MCF 10A (cell line): ENCODE measurements around the gene ANKRD44. TPM values are rescaled to one million over a fixed set of nuclear protein-coding genes. Genes with fewer than 3 reads are reported as not detected.
A peak's percentile ranks its signal among the peaks of the same experiment; 100 is the strongest.

ENCODE experiments used
- BruUV-seq: library from RNA; stranded (reverse); fragments of 400-500 nt; replicated peaks from 2 replicates; lab custom pipeline; 2021; lab: Mats Ljungman, UMichigan
- CTCF ChIA-PET: fragments of 300-600 bp; sonication (Branson Sonifier 250); formaldehyde crosslinking; extraction: SDS; loops from one replicate; lab custom pipeline; 2021; ENCODE audit warnings: antibody characterized with exemption, inconsistent platforms; lab: Yijun Ruan, JAX
- POLR2A ChIA-PET: fragments of 300-600, 350-650 bp; sonication (Branson Sonifier 250); formaldehyde crosslinking; extraction: SDS; loops from one replicate; lab custom pipeline; 2020; ENCODE audit warnings: antibody characterized with exemption, inconsistent platforms; lab: Yijun Ruan, JAX
- DNase-seq: peaks from one replicate; pipeline ENCODE4 v3.0.0-alpha.2; 2018; ENCODE audit not compliant: unreplicated experiment
- H3K27ac Mint-ChIP-seq: one replicate; pipeline ENCODE4 v1.8.0; 2022; ENCODE audit warnings: mild to moderate bottlenecking, low read depth, mixed read lengths; ENCODE audit not compliant: unreplicated experiment
- H3K27me3 Mint-ChIP-seq: one replicate; pipeline ENCODE4 v1.8.0; 2022; ENCODE audit warnings: mixed read lengths; ENCODE audit not compliant: insufficient read depth, unreplicated experiment
- H3K36me3 Mint-ChIP-seq: one replicate; pipeline ENCODE4 v1.8.0; 2022; ENCODE audit warnings: mild to moderate bottlenecking, moderate library complexity, mixed read lengths; ENCODE audit not compliant: insufficient read depth, unreplicated experiment
- H3K4me1 Mint-ChIP-seq: one replicate; pipeline ENCODE4 v1.8.0; 2022; ENCODE audit warnings: mixed read lengths; ENCODE audit not compliant: insufficient read depth, unreplicated experiment
- H3K4me3 Mint-ChIP-seq: one replicate; pipeline ENCODE4 v1.8.0; 2022; ENCODE audit warnings: mild to moderate bottlenecking, moderate library complexity, mixed read lengths; ENCODE audit not compliant: unreplicated experiment
- H3K9me3 Mint-ChIP-seq: one replicate; pipeline ENCODE4 v1.8.0; 2022; ENCODE audit warnings: mixed read lengths; ENCODE audit not compliant: unreplicated experiment
- intact Hi-C: fragments of 100-400 bp; cut with micrococcal nuclease; formaldehyde crosslinking; loops from 2 replicates; pipeline ENCODE4 v1.14.1; 2022
- total RNA-seq: library from RNA; stranded (reverse); gene quantifications from 2 replicates; pipeline ENCODE4 v1.2.3, GENCODE V29; 2022
- TF ChIP-seq, protein P1 (sequence below): fragments of 200-600 bp; IDR thresholded peaks from one replicate; pipeline ENCODE4 v1.8.0; 2022; ENCODE audit warnings: antibody characterized with exemption, mild to moderate bottlenecking; ENCODE audit not compliant: unreplicated experiment

ANKRD44 gene
- total RNA-seq, 1 experiment from 2014 or later, result 6.9 TPM

DNA sequence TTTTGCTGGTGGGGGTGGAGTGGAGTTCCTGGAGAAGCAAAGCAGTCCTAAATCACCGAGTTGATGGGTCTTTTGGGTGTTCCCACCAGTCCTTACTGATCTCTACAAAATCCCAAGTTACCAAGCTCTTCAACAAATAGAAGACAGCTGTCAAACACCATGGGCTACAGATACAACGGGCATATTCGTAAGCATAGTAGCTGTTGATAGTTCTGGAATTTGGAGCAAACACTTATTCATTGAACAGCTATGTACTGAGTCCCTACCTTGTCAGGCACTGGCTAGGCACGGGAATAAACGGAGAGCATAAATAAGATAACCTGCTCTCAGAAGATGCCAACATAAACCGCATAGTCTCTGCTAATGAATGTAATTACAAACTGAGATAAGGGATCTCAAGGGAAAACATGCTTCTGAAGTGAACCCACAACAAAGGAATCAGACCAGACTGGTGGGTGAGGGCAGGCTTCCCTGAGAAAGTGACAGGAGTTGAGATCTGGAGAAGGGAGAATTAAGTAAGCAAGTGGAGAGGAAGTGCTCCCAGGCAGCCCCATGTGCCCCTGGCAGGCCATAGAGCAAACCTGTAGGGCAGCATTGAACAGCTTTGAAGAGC is 947 bp upstream of the ANKRD44 start:
- H3K9me3 Mint-ChIP-seq, result no peaks in the 10 kb centered on the region
- DNase-seq, result no peak
- H3K4me1 Mint-ChIP-seq, result peaks cover 5% of the 10 kb centered on the region
- no peaks in the 10 kb centered on the region for H3K27me3 Mint-ChIP-seq
- H3K27ac Mint-ChIP-seq, result peak overlapping the region; percentile 3
- no TSS peak for BruUV-seq
- H3K4me3 Mint-ChIP-seq, result peak overlapping the region; percentile 78
- ChIA-PET CTCF (interaction anchor here (0.5 to 6.2 kb wide), 22 partner anchors 10 to 251 kb away, joined by 3 to 66 read pairs (median 4); no protein-coding TSS in a partner anchor), POLR2A (interaction anchor here (0.7 to 1.0 kb wide), 3 partner anchors 66 to 122 kb away, joined by 3 to 4 read pairs (median 4); no protein-coding TSS in a partner anchor)
- intact Hi-C loops, result loop anchor here (5.0 kb wide), 1 partner anchor 66 kb away; no protein-coding TSS in a partner anchor
- no peaks in the 10 kb centered on the region for H3K36me3 Mint-ChIP-seq
- TF ChIP-seq, protein P1, sequence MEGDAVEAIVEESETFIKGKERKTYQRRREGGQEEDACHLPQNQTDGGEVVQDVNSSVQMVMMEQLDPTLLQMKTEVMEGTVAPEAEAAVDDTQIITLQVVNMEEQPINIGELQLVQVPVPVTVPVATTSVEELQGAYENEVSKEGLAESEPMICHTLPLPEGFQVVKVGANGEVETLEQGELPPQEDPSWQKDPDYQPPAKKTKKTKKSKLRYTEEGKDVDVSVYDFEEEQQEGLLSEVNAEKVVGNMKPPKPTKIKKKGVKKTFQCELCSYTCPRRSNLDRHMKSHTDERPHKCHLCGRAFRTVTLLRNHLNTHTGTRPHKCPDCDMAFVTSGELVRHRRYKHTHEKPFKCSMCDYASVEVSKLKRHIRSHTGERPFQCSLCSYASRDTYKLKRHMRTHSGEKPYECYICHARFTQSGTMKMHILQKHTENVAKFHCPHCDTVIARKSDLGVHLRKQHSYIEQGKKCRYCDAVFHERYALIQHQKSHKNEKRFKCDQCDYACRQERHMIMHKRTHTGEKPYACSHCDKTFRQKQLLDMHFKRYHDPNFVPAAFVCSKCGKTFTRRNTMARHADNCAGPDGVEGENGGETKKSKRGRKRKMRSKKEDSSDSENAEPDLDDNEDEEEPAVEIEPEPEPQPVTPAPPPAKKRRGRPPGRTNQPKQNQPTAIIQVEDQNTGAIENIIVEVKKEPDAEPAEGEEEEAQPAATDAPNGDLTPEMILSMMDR, result no peak

DNA sequence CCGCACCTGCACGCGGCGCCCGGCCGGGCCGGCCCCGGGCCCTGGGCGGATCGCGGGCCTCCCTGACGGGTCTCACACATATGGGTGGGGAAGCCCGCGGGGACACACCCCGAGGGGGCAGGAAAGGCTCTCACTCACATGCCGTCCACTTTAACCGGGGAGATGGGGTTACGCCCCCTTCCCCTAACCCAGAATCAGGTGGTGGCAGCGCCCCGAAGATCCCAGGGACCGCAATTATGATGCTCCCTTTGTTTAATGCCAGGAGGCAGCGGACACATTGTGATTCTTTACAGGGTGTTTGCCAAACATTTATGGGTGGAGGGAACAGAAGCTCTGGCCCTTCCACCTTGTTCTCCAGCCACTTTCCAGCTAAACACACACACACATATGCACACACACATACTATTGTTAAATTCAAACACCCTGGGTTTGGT is 424 bp upstream of the ANKRD44 start:
- CTCF ChIA-PET, result interaction anchor here (0.5 to 6.2 kb wide), 21 partner anchors 11 to 251 kb away, joined by 3 to 66 read pairs (median 4); no protein-coding TSS in a partner anchor
- Mint-ChIP-seq H3K36me3 (no peaks in the 10 kb centered on the region), H3K27ac (peak overlapping the region; percentile 3), H3K4me3 (peak overlapping the region; percentile 78), H3K27me3 (no peaks in the 10 kb centered on the region), H3K4me1 (peaks cover 10% of the 10 kb centered on the region), H3K9me3 (no peaks in the 10 kb centered on the region)
- BruUV-seq, result no TSS peak
- intact Hi-C loops, result loop anchor here (1.0 to 5.0 kb wide), 3 partner anchors 66 to 198 kb away; no protein-coding TSS in a partner anchor
- DNase-seq, result no peak
- POLR2A ChIA-PET, result interaction anchor here (0.7 to 1.0 kb wide), 3 partner anchors 66 to 121 kb away, joined by 3 to 4 read pairs (median 4); no protein-coding TSS in a partner anchor
- TF ChIP-seq, protein P1, result no peak

DNA sequence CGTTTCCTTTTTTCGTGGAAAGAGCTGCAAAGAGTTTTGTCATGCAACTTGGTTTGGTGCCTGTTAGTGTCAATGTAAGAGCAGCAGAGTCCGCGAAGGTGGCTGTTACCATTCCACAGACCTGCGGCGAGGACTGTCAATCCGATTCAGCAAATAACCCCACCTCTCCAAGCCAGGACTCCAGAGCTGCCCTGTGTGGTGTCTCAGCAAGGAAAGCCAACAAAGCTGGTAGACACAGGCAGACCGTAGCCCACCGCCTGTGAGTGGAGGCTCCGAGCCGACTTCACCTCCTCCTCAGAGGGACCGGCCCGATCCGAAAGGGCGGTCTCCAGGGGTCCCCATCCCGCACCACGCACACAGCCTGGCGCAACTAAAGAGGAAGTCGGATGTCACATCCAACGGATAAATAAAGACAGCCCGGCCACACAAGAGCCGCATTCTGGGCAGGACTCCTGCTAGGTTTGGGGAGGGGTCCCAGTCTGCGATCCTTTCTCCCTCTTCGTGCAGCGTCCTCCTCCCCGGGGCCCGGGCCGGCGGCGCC is 819 bp downstream of the ANKRD44 start:
- ChIA-PET POLR2A (no interaction called here), CTCF (interaction anchor here (0.6 to 6.2 kb wide), 8 partner anchors 16 to 196 kb away, joined by 3 to 66 read pairs (median 4); no protein-coding TSS in a partner anchor)
- no TSS peak for BruUV-seq
- H3K4me3 Mint-ChIP-seq, result peak overlapping the region; percentile 66
- no peak for DNase-seq
- no peaks in the 10 kb centered on the region for H3K27me3 Mint-ChIP-seq
- H3K36me3 Mint-ChIP-seq, result no peaks in the 10 kb centered on the region
- H3K27ac Mint-ChIP-seq, result no peak overlapping the region
- peaks cover 10% of the 10 kb centered on the region for H3K4me1 Mint-ChIP-seq
- TF ChIP-seq, protein P1, result no peak
- intact Hi-C loops, result loop anchor here (1.0 to 5.0 kb wide), 3 partner anchors 68 to 196 kb away; no protein-coding TSS in a partner anchor
- no peaks in the 10 kb centered on the region for H3K9me3 Mint-ChIP-seq

DNA sequence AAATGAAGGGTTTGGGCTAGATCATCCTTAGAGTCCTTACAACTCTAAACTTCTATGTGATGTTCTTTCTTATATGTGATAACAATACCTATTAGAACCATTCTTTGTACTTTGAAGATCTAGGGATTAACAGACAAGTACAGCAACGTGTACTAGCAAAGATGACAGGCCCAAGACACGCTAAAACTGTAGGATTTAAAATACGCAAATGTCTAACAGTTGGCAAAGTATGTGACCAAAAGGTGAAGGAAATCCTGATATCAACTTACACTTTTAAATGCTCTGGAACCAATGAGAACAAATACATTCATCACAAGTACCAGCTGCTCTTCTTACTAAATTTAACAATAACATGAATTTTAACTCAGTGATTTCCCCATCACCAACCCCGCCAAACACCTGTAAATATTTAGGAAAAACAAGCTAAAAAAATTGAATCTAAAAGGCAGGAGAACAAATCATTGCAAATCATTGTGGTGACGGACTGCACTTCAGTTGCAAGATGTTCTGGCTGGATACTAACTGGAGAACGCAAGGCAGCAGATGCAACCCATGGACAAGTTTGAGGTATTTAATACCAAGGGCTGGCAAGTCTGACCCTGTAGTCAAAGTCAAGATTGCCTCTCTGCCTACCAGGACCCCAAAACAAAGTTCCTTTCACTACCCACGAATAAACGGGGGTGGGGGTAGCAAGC is 1.4 kb downstream of the ANKRD44 start:
- intact Hi-C loops, result no loop called here
- CTCF ChIA-PET, result interaction anchor here (0.6 to 6.2 kb wide), 10 partner anchors 12 to 196 kb away, joined by 3 to 66 read pairs (median 4); no protein-coding TSS in a partner anchor
- Mint-ChIP-seq H3K4me1 (peaks cover 10% of the 10 kb centered on the region), H3K4me3 (peak overlapping the region; percentile 66), H3K27ac (no peak overlapping the region), H3K36me3 (no peaks in the 10 kb centered on the region), H3K27me3 (no peaks in the 10 kb centered on the region), H3K9me3 (no peaks in the 10 kb centered on the region)
- DNase-seq, result no peak
- TSS peak; percentile 34 for BruUV-seq
- POLR2A ChIA-PET, result no interaction called here
- TF ChIP-seq, protein P1, result no peak
